ENCODE measurements around the gene VMP1. TPM values are rescaled to one million over a fixed set of nuclear protein-coding genes. Genes with fewer than 3 reads are reported as not detected.
A peak's percentile ranks its signal among the peaks of the same experiment; 100 is the strongest.

VMP1 gene
- total and polyA plus RNA-seq, 2 of the 13 experiments (the other 11 are each of a cell fraction or from before 2014, with no cell fraction given), result 186 to 271 TPM

DNA sequence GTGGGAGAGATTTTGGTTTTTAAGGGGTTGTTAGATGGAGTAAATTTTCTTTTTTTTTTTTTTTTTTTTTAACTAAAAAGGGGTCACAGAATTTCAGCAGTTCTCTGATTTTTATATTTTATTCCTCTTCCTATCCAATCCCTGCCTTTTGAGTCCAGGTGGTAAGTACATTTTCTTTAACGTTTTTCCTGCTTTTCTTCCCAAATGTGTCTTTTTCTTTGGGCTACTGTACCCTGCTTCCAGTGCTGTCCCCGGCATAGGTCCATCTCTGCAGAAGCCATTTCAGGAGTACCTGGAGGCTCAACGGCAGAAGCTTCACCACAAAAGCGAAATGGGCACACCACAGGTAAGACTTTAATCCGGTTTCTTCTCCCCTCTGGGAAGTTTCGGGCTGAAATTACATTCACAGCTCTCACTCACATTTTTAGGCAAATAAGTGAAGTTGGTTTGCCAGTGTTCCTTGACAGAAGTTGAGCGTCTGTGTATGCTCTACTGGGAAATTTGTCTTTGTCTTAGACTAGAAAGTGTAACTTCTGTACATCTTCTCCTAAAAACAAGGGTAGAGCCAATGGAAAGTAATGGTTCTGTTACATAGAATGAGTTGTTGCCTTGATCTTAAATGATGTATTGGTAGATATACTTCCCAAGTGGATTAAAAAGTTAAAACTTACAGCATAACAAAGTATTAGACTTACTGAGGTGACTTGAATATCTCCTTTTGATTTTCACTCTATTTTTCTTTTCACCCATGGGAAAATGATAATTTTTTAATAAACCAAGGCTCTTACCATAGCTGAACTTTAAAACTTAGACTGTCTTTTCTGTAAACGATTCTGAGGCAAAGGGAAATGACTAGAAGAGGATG lies 130.8 kb downstream of the VMP1 start (continued):
- no peak for TF ChIP-seq RFX5 (IDR thresholded peaks at IDR 0.05; ENCODE audit: low read depth, low read length)
- TF ChIP-seq KMT2B (CRISPR knock-in tag; IDR thresholded peaks at IDR 0.05), result peak; percentile 4; the same call in 1 of the 2 replicates
- no peak for TF ChIP-seq MEIS2 (CRISPR knock-in tag; IDR thresholded peaks at IDR 0.05)
- TF ChIP-seq ZBTB7A (CRISPR knock-in tag; IDR thresholded peaks at IDR 0.05), result 0 out of 2 replicates have a peak, but pooled peaks have one; percentile 24
- no peak; the same call in none of the 2 replicates for TF ChIP-seq SMAD3 (CRISPR knock-in tag; IDR thresholded peaks at IDR 0.05)
- TF ChIP-seq HOXA5 (CRISPR knock-in tag; IDR thresholded peaks at IDR 0.05), result peak; percentile 52; the same call in 1 of the 2 replicates
- TF ChIP-seq, protein P1, sequence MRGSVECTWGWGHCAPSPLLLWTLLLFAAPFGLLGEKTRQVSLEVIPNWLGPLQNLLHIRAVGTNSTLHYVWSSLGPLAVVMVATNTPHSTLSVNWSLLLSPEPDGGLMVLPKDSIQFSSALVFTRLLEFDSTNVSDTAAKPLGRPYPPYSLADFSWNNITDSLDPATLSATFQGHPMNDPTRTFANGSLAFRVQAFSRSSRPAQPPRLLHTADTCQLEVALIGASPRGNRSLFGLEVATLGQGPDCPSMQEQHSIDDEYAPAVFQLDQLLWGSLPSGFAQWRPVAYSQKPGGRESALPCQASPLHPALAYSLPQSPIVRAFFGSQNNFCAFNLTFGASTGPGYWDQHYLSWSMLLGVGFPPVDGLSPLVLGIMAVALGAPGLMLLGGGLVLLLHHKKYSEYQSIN (CRISPR knock-in tag; IDR thresholded peaks at IDR 0.05; ENCODE audit: borderline replicate concordance), result no peak
- TF ChIP-seq POLR2G (IDR thresholded peaks at IDR 0.05; ENCODE audit: low read depth, low read length), result peak; percentile 94
- TF ChIP-seq ZNF501 (CRISPR knock-in tag; IDR thresholded peaks at IDR 0.05), result no peak
- no peak for TF ChIP-seq TGIF2 (CRISPR knock-in tag; IDR thresholded peaks at IDR 0.05)
- TF ChIP-seq, protein P2, sequence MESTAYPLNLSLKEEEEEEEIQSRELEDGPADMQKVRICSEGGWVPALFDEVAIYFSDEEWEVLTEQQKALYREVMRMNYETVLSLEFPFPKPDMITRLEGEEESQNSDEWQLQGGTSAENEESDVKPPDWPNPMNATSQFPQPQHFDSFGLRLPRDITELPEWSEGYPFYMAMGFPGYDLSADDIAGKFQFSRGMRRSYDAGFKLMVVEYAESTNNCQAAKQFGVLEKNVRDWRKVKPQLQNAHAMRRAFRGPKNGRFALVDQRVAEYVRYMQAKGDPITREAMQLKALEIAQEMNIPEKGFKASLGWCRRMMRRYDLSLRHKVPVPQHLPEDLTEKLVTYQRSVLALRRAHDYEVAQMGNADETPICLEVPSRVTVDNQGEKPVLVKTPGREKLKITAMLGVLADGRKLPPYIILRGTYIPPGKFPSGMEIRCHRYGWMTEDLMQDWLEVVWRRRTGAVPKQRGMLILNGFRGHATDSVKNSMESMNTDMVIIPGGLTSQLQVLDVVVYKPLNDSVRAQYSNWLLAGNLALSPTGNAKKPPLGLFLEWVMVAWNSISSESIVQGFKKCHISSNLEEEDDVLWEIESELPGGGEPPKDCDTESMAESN (CRISPR knock-in tag; conservative IDR thresholded peaks at IDR 0.05), result no peak; the same call in 1 of the 2 replicates
- no peak for TF ChIP-seq ZFP1 (CRISPR knock-in tag; IDR thresholded peaks at IDR 0.05)
- TF ChIP-seq PAWR (CRISPR knock-in tag; IDR thresholded peaks at IDR 0.05; ENCODE audit: borderline replicate concordance), result no peak
- no peak for TF ChIP-seq MAZ (IDR thresholded peaks at IDR 0.05; ENCODE audit: borderline replicate concordance, low read depth, low read length)
- TF ChIP-seq MAZ (CRISPR knock-in tag; IDR thresholded peaks at IDR 0.05; ENCODE audit: low read depth), result 0 out of 2 replicates have a peak, but pooled peaks have one; percentile 18
- peak in 1 of 2 experiments; percentile 16; a peak in 2 of 4 replicates for TF ChIP-seq KLF16 (CRISPR knock-in tag; IDR thresholded peaks at IDR 0.05)
- TF ChIP-seq ZNF296 (CRISPR knock-in tag; conservative IDR thresholded peaks at IDR 0.05), result no peak
- no peak for TF ChIP-seq ZNF160 (CRISPR knock-in tag; IDR thresholded peaks at IDR 0.05)
- TF ChIP-seq, protein P3, sequence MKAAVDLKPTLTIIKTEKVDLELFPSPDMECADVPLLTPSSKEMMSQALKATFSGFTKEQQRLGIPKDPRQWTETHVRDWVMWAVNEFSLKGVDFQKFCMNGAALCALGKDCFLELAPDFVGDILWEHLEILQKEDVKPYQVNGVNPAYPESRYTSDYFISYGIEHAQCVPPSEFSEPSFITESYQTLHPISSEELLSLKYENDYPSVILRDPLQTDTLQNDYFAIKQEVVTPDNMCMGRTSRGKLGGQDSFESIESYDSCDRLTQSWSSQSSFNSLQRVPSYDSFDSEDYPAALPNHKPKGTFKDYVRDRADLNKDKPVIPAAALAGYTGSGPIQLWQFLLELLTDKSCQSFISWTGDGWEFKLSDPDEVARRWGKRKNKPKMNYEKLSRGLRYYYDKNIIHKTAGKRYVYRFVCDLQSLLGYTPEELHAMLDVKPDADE (CRISPR knock-in tag; IDR thresholded peaks at IDR 0.05), result no peak; the same call in 1 of the 2 replicates
- TF ChIP-seq ZNF496 (CRISPR knock-in tag; IDR thresholded peaks at IDR 0.05; ENCODE audit: insufficient replicate concordance), result no peak
- TF ChIP-seq ZNF230 (CRISPR knock-in tag; IDR thresholded peaks at IDR 0.05), result no peak
- no peak for TF ChIP-seq ZMYM4 (CRISPR knock-in tag; IDR thresholded peaks at IDR 0.05)
- TF ChIP-seq, protein P4, sequence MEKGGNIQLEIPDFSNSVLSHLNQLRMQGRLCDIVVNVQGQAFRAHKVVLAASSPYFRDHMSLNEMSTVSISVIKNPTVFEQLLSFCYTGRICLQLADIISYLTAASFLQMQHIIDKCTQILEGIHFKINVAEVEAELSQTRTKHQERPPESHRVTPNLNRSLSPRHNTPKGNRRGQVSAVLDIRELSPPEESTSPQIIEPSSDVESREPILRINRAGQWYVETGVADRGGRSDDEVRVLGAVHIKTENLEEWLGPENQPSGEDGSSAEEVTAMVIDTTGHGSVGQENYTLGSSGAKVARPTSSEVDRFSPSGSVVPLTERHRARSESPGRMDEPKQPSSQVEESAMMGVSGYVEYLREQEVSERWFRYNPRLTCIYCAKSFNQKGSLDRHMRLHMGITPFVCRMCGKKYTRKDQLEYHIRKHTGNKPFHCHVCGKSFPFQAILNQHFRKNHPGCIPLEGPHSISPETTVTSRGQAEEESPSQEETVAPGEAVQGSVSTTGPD (CRISPR knock-in tag; IDR thresholded peaks at IDR 0.05), result no peak; the same call in 1 of the 2 replicates
- TF ChIP-seq ARNT2 (CRISPR knock-in tag; IDR thresholded peaks at IDR 0.05; ENCODE audit: low read depth), result peak; percentile 67; the same call in 1 of the 2 replicates
- no peak for TF ChIP-seq ZNF577 (CRISPR knock-in tag; IDR thresholded peaks at IDR 0.05; ENCODE audit: borderline replicate concordance, low read depth)
